KG1 (cell line): ENCODE measurements around the gene ABCD3.

Experiments
- DNase-seq: peaks from one replicate; lab custom pipeline; 2025; lab: John Stamatoyannopoulos, UW

The ABCD3 gene

DNA sequence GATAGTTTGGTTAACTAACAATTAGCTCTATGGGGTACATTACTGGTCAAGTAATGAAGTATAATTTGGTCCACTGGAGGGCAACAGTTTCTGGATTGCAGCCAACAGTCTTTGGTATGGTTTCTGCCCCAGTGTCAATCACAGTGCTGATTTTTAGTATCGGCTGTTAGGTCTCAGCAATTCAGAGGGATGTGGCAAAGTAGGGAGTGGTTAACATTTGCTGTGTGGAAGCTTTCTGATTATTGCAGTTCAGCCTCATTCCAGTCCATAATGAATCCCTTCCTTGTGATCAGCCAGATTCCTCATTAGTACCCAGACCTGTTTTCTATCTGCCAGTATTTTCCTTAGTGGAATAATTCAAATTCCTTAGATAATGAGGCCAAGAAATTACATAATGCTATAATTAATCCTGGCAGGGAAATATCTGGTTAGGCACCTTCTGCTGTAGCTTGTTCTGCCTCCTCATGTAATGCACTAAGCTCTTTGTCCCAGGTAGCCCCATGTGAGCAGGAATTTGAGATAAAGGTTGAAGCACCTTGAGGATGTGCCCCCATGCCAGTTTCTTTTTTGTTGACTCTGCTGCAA lies 109.3 kb downstream of the ABCD3 start:
- no peak for DNase-seq

DNA sequence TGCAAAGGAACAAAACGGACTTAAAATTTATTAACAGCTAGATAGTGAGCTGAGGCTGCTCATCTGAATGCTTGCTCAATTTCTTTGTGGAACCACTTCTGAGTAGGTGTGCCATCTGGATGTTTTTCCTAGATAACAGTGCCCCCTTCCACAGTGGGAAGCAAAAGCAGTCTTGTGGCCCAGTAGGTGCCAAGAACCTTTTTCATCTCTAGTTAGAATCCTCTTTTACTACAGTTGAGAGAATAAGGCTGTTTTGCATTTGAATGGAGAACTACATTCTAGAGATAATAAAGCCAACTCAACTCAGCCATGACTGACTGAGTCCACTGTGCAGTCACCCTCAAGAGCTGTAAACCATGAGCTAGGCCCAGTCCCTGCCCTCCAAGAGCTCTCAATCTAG lies 110.1 kb downstream of the ABCD3 start:
- DNase-seq, result no peak

DNA sequence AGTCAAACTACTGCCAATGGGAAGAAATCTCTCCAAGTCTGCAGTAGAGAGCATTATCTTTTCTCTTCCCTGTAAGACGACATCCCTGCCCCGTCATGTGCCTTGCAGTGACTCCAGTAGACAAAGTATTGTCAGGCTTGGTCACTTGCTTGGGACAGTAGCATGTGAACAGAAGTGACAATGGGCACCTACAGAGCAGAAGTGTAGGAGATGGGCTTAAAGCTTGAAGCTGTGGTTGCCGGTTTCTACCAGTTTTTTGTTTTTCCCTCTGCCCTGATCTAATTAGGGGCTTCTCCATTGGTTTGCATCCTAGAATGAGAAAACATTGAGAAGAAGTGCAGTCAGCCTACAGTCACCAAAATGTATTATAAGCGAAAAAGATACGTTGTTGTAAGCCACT lies 110.6 kb downstream of the ABCD3 start:
- DNase-seq, result no peak

DNA sequence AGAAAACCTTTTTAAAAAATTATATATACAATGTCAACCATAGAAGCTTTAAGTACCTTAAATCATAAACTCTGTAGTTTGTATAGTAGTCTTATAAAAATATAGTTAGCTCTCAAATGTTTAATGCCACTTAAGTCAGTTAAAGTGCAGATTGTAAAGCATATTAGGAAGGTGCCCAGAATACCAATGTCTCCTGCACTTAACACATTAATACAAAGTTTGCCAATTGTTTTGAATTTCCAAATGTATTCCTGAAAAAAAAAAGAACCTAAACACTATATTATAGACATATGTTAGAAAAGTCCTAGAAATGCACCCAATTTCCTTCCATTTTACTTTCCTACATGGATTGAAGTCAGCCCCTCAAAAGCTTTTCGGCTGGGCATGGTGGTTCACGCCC lies 111.2 kb downstream of the ABCD3 start:
- no peak for DNase-seq

DNA sequence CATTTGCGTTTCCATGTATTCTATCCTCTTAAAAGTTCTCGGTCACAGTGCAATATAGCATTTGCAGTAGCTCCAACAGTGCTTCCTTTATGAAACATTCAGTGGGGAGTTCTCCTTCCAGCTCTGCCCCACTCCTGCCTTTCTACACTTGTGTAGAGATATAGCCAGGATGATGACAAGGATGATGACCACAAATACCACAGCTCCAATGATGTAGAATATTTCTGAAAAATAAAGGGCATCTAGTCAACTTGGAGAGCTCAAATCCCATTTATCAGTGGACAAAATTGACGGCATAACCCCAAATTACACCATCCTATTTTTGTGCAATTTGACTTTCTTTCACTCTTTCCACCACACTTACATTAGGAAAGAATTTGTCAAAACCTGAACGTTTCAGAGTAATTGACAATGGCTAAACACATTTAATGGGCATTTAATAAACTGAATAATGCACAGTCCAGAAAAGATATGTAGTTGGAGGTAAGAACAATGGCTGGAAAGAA lies 112.2 kb downstream of the ABCD3 start:
- no peak for DNase-seq

DNA sequence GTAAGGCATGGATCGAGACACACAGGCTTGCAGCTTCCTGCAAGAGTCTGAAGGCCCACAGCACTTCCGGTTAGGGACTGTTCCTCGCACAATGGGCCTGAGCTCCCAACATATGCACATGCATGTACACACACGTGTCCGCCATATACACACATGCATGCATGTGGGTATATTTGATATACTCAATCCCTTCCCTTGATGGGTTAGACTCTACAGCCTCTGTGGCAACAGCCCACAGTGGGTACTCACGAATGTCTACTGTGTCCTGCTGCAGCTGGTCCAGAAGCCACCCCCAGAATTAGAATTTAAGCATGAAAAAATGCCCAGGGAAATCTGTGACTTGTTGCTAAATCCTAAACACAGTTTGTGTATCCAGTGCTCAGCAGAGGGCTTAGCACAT lies 113.5 kb downstream of the ABCD3 start:
- DNase-seq, result no peak

DNA sequence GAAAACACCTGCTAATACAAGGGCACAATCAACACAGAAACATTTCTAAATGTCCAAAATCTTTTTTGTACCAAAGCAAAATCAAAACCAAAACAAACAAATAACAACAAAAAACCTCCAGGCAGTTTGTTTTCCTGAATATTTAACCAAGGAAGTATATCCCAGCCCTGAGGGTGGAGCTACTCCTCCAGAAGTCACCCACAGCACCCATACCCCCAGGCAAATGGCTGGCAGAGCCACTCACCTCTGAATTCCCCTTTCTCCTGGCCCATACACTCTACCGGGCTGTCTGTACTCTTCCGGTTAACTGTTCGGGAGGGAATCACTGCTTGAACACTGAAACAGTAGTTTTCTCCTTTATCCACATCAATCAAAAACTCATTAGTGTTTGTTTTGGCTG lies 113.9 kb downstream of the ABCD3 start:
- no peak for DNase-seq

DNA sequence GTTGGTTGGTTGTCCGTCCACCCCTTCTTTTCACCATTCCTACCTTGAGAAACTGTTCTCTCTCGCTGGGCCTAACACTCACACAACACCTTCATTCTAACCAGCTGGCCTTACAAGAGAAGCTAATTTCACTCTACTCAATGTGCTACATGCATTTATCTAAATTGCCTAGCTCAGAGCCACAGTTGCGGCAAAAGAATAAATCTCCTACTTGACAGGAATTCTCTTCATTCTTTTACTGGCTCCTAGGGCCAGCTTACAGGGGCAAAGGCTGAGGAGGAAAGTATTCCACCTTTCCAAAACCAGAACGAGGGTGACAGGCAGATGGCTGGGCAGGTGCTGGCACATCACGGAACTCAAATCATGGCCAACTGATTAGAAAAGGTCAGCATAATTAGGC lies 116.9 kb downstream of the ABCD3 start:
- DNase-seq, result no peak

DNA sequence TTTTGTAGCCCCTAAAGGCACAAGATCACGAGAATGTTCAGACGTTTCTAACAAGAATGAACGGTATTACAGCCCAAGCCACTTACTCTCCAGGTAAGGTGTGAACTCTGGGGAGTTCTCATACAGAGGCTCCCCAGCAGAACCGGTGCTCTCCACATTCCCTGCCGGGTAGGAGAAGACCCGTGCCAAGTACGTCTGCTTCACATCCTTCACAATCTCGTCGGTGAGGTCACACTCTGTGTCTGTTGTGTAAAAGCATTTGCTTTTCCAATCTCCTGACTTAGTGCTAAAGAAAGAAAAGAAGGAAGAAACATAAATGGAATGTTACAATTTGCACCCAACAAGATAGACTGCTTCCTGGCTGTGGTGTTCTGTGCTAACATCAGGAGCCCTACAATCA lies 117.7 kb downstream of the ABCD3 start:
- no peak for DNase-seq

DNA sequence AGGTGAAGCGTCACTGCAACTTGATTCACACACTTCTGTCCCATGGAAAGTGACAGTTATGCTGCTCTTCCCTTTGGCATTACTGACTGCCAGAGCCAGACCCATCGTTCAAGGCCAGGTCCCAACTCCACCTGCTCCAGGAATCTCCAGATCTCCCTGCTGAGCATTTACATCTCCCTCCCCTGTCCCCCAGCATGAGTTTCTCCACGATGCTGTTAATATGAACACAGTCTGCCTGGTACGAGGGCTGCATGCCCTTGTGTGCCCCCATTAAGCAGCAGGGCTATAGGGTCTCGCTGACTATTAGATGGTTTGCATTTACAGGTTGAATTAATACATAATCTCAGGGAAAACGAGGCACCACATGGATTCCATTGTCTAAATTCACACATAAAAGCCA lies 119.1 kb downstream of the ABCD3 start:
- no peak for DNase-seq

DNA sequence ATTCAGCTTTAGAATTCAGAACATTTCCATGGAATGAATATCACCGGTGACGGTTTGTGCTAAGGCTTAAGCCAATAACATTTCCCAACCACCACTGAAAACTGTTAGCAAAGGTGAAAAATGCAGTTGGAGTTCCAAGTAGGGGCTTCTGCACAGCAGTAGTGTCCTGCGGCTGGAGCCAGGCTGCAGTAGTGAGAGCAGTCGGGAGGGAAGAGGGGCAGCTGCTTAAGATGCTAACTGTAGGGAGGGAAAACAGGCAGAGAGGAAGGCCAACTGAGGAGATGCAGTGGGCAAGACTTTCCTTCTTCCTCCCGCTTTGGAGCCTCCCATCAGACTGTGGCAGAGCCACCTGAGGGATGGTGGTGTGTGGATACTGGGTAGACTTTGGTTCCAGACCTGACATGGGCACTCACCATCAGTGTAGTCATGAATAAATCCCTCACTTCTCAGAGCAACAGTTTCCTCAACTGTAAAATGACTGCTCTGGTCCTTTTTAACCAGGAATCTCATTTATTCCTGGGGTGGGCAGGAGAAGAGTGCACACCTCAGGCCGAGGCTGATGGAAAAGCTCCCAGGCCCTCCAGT lies 120.1 kb downstream of the ABCD3 start:
- DNase-seq, result no peak

DNA sequence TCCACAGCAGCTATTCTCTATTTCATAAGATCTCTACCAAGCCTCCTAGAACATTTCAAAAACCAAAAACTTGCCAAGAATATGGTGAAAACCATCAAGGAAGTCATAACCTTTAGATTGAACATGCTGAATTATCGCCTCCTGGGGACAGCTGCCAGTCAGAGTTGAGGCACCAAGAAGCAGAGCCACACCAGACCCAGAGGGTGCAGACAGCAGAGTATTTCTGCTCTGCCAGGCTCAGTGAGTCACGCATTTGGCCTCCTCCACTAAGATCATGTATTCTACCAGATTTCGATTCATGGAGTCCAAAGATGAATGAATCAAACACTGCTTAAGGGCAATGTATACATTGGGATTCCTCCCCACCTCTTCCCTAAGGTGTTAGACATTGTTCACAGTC lies 121.3 kb downstream of the ABCD3 start:
- no peak for DNase-seq

DNA sequence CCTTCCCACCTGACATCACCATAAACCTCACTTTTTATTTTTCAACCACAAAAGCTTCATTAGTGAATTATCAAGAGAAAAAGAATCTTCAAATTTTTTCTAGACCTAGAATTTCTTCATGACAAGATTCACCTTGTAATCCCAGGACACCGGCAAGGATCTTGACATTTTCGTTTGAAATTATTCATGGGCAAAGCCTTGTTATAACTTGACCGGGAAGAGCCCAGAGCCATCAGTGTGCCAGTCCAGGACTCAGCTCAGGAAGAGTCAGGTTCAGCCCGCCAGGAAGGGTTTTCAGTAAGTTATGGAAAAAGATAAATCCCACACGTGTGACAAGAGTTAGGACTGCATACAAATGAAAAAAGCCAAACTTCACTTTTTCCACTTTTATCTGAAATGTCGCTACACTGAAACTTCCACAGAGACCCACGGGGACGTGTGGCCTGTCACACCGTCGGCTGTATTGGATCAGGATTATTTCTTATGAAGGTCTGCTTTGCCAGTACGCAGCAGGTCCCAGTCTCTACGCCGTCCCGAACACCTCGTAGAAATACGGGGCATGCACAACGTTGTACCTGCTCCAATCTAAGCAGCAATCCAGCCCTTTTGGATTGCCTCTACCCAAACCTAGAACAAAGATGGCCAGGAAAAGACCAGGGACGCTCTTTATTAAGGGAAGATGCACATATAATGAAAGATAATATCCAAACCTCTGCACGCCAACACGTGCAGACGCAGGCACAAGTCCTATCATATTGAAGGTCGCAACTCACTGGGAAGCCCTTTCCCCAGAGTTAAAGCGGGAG lies 122.5 kb downstream of the ABCD3 start:
- no peak for DNase-seq

DNA sequence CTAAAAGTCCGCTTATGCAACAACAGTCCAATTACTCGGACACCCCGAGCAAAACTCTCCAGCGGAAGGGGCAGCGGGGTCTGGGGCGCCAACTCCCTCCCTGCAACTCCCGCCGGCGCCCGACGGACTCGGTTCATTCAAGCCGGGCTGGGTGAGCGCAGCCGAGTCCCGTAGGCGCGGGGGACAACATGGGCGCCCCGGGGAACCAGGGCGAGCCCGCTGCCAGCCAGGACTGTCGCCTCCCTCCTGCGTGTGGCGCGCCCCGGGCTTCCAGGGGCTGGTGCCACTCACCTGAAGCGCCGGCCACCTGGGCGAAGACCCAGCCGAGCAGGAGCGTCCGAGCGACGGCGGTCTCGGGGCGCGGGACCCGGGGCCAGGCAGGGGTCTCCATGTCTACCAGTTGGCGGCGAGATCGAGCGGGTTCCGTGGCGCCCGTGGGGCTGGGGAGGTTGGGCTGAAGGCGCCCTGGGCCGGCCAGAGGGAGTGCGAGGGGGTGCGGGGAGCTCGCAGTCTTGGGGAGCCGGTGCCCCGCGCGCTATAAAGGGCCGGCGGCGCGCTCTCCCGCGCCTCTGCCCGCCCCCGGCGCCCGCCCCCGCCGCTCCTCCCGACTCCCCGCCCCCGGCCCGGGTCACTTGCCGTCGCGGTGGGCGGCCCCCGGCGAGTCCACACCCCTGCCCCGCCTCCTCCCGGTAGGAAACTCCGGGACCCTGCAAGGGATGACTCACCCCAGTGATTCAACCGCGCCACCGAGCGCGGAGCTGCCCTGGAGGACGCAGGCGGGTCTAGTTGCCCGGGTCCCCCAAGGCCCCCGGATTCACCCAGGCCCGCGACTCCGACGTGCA lies 123.3 kb downstream of the ABCD3 start, which contains the start of gene F3:
Gene F3 (minus strand): TSS at position 514 of the 842 bp plus-strand sequence. CDS start 123 bp downstream, at position 391.
- no peak for DNase-seq

DNA sequence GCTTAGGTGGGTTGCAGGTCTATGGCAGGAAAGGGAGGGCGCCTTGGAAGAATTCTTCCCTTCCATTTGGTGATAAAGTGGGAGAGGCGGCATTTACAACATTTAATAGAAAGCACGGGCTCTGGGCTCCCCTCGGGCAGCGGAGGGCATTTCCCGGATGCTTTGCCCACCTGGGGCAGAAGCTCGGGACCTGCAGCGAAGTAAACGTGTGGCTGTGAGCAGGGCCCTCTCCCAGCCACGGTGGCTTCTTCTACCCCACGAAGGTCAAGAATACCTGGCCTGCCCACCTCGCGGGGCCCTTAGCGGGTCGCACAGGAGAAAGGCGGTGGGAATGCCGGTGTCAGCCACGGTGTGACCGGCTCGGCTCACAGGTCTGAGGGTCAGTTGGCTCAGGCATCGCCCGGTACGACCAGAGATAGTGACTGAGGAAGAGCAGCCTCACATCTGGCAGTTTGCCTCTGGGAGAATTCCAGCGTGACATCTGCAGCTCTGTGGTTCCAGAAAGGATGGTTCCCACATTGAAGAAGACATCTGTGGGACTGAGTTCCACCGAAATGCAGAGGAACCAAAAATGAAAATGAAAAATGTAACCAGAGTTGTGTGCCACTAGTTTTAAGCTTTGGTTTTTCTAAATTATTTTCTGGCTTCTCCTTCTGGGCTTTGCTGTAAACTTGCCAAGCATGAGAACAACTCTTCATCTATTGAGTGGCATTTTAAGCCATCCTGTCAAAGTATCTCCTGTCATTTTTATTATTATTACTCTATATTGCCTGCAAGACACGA lies 124.1 kb downstream of the ABCD3 start:
- no peak for DNase-seq

DNA sequence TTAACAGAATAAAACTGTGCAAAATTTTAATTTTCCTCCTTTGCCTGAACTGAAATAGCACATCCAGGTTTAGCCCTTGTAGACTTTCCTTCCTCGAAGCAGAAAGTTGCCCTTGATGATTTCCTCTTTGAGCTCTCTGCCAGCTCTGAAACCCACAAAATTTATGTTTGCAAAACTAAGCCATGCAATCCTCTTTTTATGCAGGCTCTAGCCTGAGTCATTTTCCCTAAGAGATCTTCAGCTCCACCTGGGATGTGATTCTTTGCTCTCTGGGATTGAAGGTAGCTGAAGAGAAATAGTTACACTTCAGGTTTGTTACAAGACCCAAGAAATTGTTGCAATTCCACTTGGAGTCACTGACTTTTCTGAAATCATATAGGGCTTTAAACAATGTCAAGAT lies 124.8 kb downstream of the ABCD3 start:
- no peak for DNase-seq

DNA sequence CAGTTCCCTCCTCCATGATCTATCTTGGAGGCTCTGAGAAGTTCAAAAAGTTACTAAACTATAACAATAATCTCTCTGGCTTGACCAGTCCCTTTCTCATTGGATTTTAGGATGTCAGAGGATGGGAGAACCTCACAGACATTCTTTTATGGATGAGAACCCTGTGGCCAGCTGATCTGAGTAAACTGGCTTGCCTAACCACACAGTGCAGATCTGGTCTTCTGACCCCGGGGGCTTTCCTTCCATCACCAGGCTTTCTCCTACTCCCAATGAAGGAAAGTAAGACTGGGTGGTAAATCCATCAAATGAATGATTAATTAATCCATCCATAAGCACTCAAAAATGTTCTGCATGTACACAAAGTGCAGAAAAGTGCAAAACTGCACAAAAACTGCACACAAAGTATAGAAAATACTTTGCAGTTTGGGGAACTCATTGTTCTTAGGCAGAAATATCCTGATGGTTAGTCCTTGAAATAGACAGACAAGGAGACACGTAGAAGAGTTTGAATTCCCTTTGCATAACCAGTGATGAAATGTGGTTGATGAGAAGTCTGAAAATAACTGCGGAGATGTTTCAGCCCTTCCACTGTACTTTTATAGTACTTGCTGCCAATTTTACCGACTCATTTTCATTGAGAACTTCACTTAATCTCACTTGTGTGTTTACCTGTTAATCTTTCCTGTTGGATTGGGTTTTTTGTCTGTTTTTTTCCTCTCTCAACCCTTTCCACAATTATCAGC lies 125.9 kb downstream of the ABCD3 start:
- DNase-seq, result no peak

DNA sequence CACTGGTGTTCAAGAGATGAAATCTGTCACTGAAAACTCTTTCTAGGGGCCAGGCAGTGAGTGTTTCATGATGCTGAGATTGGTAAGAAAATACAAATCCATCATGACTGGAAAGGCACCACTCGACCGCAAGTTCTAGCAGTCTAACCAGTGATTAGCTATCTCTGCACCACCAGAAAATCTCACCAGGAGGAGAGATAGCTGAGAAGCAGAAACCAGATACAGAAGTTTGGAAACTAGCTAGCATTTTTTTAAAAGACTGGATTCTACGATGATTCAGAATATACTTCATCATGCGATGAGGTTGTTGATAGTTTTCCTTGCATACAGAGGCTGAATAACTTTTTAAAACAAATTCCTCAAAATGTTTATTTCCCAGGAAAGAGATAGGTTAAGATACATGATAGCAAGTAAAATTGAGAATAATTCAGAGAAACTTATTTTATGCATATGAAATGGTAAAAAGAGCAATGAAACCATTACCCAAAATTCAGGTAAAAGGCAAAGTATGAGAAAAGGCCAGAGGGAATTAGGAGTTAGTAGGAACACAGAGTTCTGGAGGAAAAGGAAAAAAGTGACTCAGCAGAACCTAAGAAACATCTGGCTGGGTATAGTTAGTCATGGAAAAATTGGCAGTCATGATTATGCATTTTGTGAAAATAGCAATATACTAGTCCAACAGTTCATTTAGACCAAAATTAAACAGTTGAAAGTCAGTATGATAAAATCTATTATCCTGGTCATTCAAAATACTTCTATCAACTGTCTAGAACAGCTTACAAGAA lies 126.7 kb downstream of the ABCD3 start:
- DNase-seq, result no peak

DNA sequence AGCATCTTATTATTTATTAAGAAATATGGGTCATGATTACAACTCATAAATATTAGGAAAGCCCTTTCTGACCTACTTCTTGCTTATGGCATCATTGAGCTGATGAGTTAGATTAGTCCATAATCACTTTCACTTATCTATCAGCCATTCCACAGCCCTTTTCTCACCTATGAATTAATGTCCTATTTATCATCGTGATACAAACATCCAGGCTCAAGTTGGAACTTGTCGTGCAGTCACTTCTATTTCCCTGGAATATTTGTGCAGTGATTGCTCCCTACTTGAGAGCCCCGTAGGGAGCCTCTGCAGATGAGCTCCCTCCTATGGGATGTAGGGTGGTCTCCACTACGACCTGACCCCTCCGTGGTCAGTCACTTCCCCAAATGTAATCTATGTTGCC lies 131.5 kb downstream of the ABCD3 start:
- no peak for DNase-seq

DNA sequence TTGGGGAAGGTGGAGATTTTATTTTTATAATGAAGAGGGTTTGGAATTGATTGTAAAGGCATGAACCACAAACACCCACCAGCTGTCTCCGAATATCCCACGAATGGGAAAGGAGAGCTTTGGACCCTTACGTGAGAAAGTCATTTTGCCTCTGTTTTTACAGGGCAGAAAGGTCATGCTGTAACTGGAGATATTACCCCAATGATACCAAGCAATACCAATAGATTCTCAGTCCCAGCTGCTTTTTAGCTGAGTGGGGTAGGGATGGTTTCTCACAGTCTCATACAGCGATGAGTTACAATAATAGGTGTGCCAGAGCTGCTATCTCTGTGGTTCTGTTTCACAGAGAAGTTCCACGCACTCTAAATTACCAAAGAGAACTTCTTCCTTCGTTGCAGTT lies 132.2 kb downstream of the ABCD3 start:
- DNase-seq, result no peak
